Measurements from ENCODE around the gene SPOCK3.

- TF ChIP-seq CTCF (IDR thresholded peaks at IDR 0.05), result no peak
- no peak for TF ChIP-seq POLR2A (IDR thresholded peaks at IDR 0.05)
Observed at GRCh38 chr4:166836865-166837264, 397.4 kb downstream of the SPOCK3 start.
